PC-9 (cell line): ENCODE measurements around the gene DNAH2. TPM values are rescaled to one million over a fixed set of nuclear protein-coding genes. Genes with fewer than 3 reads are reported as not detected.
A peak's percentile ranks its signal among the peaks of the same experiment; 100 is the strongest.

Source experiments
- BruUV-seq: library from RNA; stranded (reverse); fragments of 400-500 nt; replicated peaks from 2 replicates; lab custom pipeline; 2021; lab: Mats Ljungman, UMichigan
- CTCF ChIA-PET: fragments of 300-600 bp; sonication (Branson Sonifier 250); formaldehyde crosslinking; loops from one replicate; lab custom pipeline; 2022; ENCODE audit warnings: antibody characterized with exemption; lab: Charles Lee
- POLR2A ChIA-PET: fragments of 300-600 bp; sonication (Branson Sonifier 250); formaldehyde crosslinking; loops from one replicate; lab custom pipeline; 2022; ENCODE audit warnings: antibody characterized with exemption; ENCODE audit not compliant: unreplicated experiment; lab: Charles Lee
- DNase-seq, 2 experiments: peaks; one replicate each; pipeline versions ENCODE4 v3.0.0 to v3.0.0-alpha.2; 2015 to 2022; ENCODE audit warnings: mixed read lengths in 1 of 2
- H2AFZ ChIP-seq: fragments of 200-600 bp; sonication (generic); 2 replicates; pipeline ENCODE4 v1.8.1; 2017; ENCODE audit warnings: antibody characterized with exemption
- H3F3A ChIP-seq: fragments of 200-600 bp; sonication (generic); 2 replicates; pipeline ENCODE4 v1.8.1; 2017; ENCODE audit warnings: antibody characterized with exemption, mild to moderate bottlenecking, low read depth; ENCODE audit not compliant: insufficient read depth
- H3K27ac ChIP-seq: fragments of 200-600 bp; sonication (generic); 2 replicates; pipeline ENCODE4 v1.6.1; 2016; ENCODE audit warnings: mixed run types
- H3K27me3 ChIP-seq: fragments of 200-600 bp; sonication (generic); 2 replicates; pipeline ENCODE4 v1.6.1; 2016; ENCODE audit warnings: low read depth, mixed run types; ENCODE audit not compliant: insufficient read depth
- H3K36me3 ChIP-seq: fragments of 200-600 bp; sonication (generic); 2 replicates; pipeline ENCODE4 v1.6.1; 2016; ENCODE audit warnings: low read depth, mixed run types
- H3K4me1 ChIP-seq: fragments of 200-600 bp; sonication (generic); replicated peaks from 2 replicates; pipeline ENCODE4 v1.6.1; 2016; ENCODE audit warnings: mixed run types; ENCODE audit not compliant: insufficient read depth
- H3K4me2 ChIP-seq: fragments of 200-600 bp; sonication (generic); 2 replicates; pipeline ENCODE4 v1.6.1; 2017; ENCODE audit warnings: mixed run types
- H3K4me3 ChIP-seq: fragments of 200-600 bp; sonication (generic); 2 replicates; pipeline ENCODE4 v1.6.1; 2016; ENCODE audit warnings: mixed run types
- H3K79me2 ChIP-seq: fragments of 200-600 bp; sonication (generic); 2 replicates; pipeline ENCODE4 v1.6.1; 2017; ENCODE audit warnings: low read depth, mixed run types
- H3K9me2 ChIP-seq: fragments of 200-600 bp; sonication (generic); 2 replicates; pipeline ENCODE4 v1.8.1; 2017; ENCODE audit warnings: mild to moderate bottlenecking; ENCODE audit not compliant: insufficient read depth
- H3K9me3 ChIP-seq: fragments of 200-600 bp; sonication (generic); 2 replicates; pipeline ENCODE4 v1.8.1; 2016; ENCODE audit warnings: low read depth; ENCODE audit not compliant: insufficient read depth
- H4K20me1 ChIP-seq: fragments of 200-600 bp; sonication (generic); 2 replicates; pipeline ENCODE4 v1.8.1; 2017; ENCODE audit not compliant: insufficient read depth
- EZH2 ChIP-seq: fragments of 200-600 bp; sonication (generic); IDR thresholded peaks from 2 replicates; pipeline ENCODE4 v1.8.0; 2017; ENCODE audit warnings: antibody characterized with exemption, low read depth
- intact Hi-C: fragments of 100-400 bp; cut with micrococcal nuclease; formaldehyde crosslinking; loops from one replicate; pipeline ENCODE4 v1.10.0; 2022; ENCODE audit not compliant: unreplicated experiment
- total RNA-seq: library from RNA; stranded (reverse); gene quantifications from 2 replicates; pipeline ENCODE4 v1.2.3, GENCODE V29; 2021
- TF ChIP-seq, protein P1 (sequence below): fragments of 200-600 bp; sonication (generic); conservative IDR thresholded peaks from 2 replicates; pipeline ENCODE4 v1.6.1; 2017; ENCODE audit warnings: mixed run types, antibody characterized with exemption, mild to moderate bottlenecking, moderate library complexity

DNAH2 gene
- total RNA-seq, 1 experiment from 2014 or later: 10.6 TPM

DNA sequence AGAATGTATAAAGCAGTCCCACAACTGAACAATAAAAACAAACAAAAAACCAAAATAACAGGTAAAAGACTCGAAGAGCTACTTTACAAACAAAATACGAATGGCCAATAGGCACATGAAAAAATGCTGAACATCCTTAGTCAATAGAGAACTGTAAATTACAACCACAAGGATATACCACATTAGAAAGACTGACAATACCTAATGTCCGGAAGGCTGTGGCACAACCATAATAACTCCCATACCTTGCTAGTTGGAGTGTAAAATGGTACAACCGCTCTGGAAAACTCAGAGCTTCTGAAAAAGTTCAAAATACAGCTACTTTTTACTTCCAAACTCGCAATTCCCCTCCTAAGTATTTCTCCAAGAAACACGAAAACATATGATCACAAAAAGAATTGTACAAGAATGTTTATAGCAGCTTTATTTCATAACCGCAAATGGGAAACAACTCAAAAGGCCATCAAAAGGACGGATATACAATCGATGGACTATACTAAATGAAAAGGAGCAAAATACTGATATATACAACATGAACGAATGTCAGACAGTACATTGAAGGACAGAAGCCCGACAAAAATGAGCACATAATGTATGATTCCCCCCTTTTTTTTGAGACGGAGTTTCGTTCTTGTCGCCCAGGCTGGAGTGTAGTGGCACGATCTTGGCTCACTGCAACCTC lies 32.6 kb upstream of the DNAH2 start:
- Histone ChIP-seq H3K27ac (peak overlapping the region; percentile 96), H3F3A (peaks cover 33% of the 10 kb centered on the region), H3K4me3 (peak overlapping the region; percentile 99), H3K4me1 (peaks cover 10% of the 10 kb centered on the region), H3K27me3 (no peaks in the 10 kb centered on the region), H2AFZ (no peak overlapping the region), H3K9me3 (no peaks in the 10 kb centered on the region), H3K4me2 (peak overlapping the region; percentile 93), H4K20me1 (peaks cover 36% of the 10 kb centered on the region), H3K79me2 (peaks cover 88% of the 10 kb centered on the region), H3K36me3 (peaks cover 18% of the 10 kb centered on the region), H3K9me2 (no peaks in the 10 kb centered on the region)
- TF ChIP-seq, protein P1, sequence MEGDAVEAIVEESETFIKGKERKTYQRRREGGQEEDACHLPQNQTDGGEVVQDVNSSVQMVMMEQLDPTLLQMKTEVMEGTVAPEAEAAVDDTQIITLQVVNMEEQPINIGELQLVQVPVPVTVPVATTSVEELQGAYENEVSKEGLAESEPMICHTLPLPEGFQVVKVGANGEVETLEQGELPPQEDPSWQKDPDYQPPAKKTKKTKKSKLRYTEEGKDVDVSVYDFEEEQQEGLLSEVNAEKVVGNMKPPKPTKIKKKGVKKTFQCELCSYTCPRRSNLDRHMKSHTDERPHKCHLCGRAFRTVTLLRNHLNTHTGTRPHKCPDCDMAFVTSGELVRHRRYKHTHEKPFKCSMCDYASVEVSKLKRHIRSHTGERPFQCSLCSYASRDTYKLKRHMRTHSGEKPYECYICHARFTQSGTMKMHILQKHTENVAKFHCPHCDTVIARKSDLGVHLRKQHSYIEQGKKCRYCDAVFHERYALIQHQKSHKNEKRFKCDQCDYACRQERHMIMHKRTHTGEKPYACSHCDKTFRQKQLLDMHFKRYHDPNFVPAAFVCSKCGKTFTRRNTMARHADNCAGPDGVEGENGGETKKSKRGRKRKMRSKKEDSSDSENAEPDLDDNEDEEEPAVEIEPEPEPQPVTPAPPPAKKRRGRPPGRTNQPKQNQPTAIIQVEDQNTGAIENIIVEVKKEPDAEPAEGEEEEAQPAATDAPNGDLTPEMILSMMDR: no peak
- TF ChIP-seq EZH2: no peak
- ChIA-PET POLR2A (interaction anchor here (0.6 kb wide), 1 partner anchor 68 kb away, joined by 4 read pairs; no protein-coding TSS in a partner anchor), CTCF (interaction anchor here (0.7 kb wide), 2 partner anchors 141 to 434 kb away, joined by 3 read pairs; partner anchors contain the start of gene CTDNEP1)
- no TSS peak for BruUV-seq
- DNase-seq: no peak
- intact Hi-C loops: loop anchor here (5.0 kb wide), 6 partner anchors 53 to 638 kb away; partner anchors contain the start of genes CLDN7, SHBG and TMEM256

DNA sequence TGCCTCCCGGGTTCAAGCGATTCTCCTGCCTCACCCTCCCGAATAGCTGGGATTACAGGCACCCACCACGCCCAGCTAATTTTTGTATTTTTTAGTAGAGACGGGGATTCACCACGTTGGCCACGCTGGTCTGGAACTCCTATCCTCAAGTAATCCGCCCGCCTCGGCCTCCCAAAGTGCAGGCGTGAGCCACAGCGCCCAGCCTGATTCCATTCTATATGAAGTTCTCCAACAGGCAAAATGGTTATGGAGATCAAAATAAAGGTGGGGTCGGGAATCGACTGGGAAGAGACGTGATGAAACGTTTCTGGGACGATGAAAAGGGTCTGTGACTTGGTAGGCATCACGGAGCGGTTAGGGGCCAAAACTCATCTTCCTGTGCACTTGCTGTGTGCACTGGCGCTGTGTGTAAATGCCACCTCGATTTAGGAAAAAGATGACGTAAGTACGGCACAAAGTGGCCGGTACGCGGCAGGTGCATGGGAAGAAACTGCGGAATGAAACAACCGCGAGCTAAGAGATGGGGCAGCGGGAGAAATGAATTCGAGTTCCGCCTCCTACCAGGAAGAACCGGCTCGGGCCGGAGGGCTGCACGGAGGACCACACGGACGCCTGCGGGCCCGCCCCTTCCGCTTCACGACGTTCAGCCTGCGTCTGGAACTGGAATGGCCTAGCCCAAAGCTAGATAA lies 31.9 kb upstream of the DNAH2 start:
- peaks cover 83% of the 10 kb centered on the region for H3K79me2 ChIP-seq
- ChIA-PET CTCF (interaction anchor here (0.6 to 0.8 kb wide), 4 partner anchors 71 to 434 kb away, joined by 3 to 9 read pairs (median 3); partner anchors contain the start of genes CTDNEP1 and FXR2), POLR2A (interaction anchor here (0.6 to 0.8 kb wide), 4 partner anchors 69 to 441 kb away, joined by 4 to 7 read pairs (median 6); no protein-coding TSS in a partner anchor)
- no peaks in the 10 kb centered on the region for H3K9me3 ChIP-seq
- H3K9me2 ChIP-seq: no peaks in the 10 kb centered on the region
- H4K20me1 ChIP-seq: peaks cover 36% of the 10 kb centered on the region
- TF ChIP-seq, protein P1: no peak
- TF ChIP-seq EZH2: no peak
- H2AFZ ChIP-seq: peak overlapping the region; percentile 73; the same call in 1 of the 2 replicates
- BruUV-seq: no TSS peak
- peak overlapping the region; percentile 96 for H3K27ac ChIP-seq
- peaks cover 33% of the 10 kb centered on the region for H3F3A ChIP-seq
- intact Hi-C loops: loop anchor here (1.0 to 5.0 kb wide), 10 partner anchors 53 to 638 kb away; partner anchors contain the start of genes CLDN7, POLR2A, SHBG and TMEM102
- peak overlapping the region; percentile 93 for H3K4me2 ChIP-seq
- H3K4me3 ChIP-seq: peak overlapping the region; percentile 99
- no peaks in the 10 kb centered on the region for H3K27me3 ChIP-seq
- peak; percentile 81 to 91 for DNase-seq
- peaks cover 10% of the 10 kb centered on the region for H3K4me1 ChIP-seq
- H3K36me3 ChIP-seq: peaks cover 18% of the 10 kb centered on the region
